HL-60 (cell line): Measurements from ENCODE around the gene CPNE2.
A peak's percentile ranks its signal among the peaks of the same experiment; 100 is the strongest.

Experiments used
- DNase-seq, 2 experiments: peaks; one replicate each; pipeline ENCODE4 v3.0.0-alpha.2; 2010 to 2020; ENCODE audit warnings: low read depth in 1 of 2, low spot score in 1 of 2
- H3K27ac ChIP-seq: fragments of 250-450 bp; sonication (Bioruptor Pico); replicated peaks from 2 replicates; pipeline ENCODE4 v1.5.1; 2020; ENCODE audit warnings: mild to moderate bottlenecking, moderate library complexity
- H3K27me3 ChIP-seq: fragments of 250-450 bp; sonication (Bioruptor Pico); 2 replicates; pipeline ENCODE4 v1.5.1; 2021; ENCODE audit warnings: mild to moderate bottlenecking, moderate library complexity; ENCODE audit not compliant: insufficient read depth, poor library complexity, severe bottlenecking
- H3K4me3 ChIP-seq: replicated peaks from 2 replicates; pipeline ENCODE4 v1.5.1; 2011; ENCODE audit warnings: mild to moderate bottlenecking, control low read depth, low read length; ENCODE audit not compliant: insufficient read depth
- GABPA ChIP-seq: IDR thresholded peaks from 2 replicates; pipeline ENCODE4 v1.6.1; 2012; ENCODE audit warnings: low read depth
- POLR2AphosphoS5 ChIP-seq: IDR thresholded peaks from 2 replicates; pipeline ENCODE4 v1.6.1; 2012; ENCODE audit warnings: low read depth
- REST ChIP-seq: IDR thresholded peaks from 2 replicates; pipeline ENCODE4 v1.6.1; 2012; ENCODE audit warnings: low read depth; ENCODE audit not compliant: insufficient replicate concordance
- SPI1 ChIP-seq: IDR thresholded peaks from 2 replicates; pipeline ENCODE4 v1.6.1; 2012; ENCODE audit warnings: low read depth, mild to moderate bottlenecking, borderline replicate concordance
- TF ChIP-seq, protein P1 (sequence below): IDR thresholded peaks from one replicate; pipeline ENCODE4 v1.5.1; 2011; ENCODE audit warnings: low read length, control low read depth, inconsistent platforms; ENCODE audit not compliant: insufficient read depth

The CPNE2 gene

DNA sequence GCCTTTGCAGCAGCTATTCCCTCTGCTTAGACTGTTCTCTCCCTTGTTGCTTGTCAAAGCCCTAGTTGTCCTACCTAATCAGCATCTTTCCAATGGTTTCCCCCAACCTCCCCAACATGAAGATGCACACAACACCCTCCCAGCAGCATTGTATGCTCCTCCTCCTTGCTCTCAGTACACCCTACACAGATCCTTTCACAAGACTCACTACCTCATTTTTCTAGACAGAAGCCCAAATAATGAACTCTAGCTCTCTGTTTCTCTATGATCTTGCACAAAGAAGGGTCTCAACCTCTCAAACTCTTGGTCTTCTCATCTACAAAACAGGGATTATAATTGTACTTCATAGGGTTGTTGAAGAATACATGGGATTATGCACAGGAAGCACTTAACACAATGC is 74.1 kb downstream of the CPNE2 start:
- no peak overlapping the region for H3K4me3 ChIP-seq
- peak in 1 of 2 experiments; percentile 28 for DNase-seq
- H3K27ac ChIP-seq: peak overlapping the region; percentile 70
- TF ChIP-seq SPI1: no peak; the same call in 1 of the 2 replicates
- no peak for TF ChIP-seq GABPA
- TF ChIP-seq REST: no peak
- TF ChIP-seq, protein P1, sequence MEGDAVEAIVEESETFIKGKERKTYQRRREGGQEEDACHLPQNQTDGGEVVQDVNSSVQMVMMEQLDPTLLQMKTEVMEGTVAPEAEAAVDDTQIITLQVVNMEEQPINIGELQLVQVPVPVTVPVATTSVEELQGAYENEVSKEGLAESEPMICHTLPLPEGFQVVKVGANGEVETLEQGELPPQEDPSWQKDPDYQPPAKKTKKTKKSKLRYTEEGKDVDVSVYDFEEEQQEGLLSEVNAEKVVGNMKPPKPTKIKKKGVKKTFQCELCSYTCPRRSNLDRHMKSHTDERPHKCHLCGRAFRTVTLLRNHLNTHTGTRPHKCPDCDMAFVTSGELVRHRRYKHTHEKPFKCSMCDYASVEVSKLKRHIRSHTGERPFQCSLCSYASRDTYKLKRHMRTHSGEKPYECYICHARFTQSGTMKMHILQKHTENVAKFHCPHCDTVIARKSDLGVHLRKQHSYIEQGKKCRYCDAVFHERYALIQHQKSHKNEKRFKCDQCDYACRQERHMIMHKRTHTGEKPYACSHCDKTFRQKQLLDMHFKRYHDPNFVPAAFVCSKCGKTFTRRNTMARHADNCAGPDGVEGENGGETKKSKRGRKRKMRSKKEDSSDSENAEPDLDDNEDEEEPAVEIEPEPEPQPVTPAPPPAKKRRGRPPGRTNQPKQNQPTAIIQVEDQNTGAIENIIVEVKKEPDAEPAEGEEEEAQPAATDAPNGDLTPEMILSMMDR: no peak
- no peak for TF ChIP-seq POLR2AphosphoS5
- H3K27me3 ChIP-seq: no peaks in the 10 kb centered on the region

DNA sequence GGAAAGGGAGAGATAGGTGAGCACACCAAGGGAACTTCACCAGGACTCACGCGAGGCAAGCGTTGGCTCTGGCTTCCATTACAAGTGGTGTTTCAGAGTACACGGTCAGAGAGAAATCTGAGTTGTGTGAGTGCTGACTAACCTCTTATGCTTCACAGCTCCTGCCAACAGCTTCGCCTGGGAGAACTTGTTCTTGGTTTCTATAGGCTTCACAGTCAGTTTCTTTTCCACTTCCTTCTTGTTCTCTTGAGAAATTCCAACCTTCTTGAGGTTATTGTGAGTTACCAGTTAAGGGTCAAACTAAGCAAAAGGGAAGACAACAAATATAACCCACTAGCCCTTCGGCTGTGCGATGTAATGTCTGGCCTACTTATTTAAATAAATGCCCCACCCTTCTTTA is 74.6 kb downstream of the CPNE2 start:
- Histone ChIP-seq H3K27ac (peak overlapping the region; percentile 70), H3K4me3 (no peak overlapping the region), H3K27me3 (no peaks in the 10 kb centered on the region)
- peak in 1 of 2 experiments; percentile 60 for DNase-seq
- TF ChIP-seq SPI1 (peak; percentile 73; the same call in 1 of the 2 replicates), POLR2AphosphoS5 (no peak), GABPA (no peak)

GRCh38 chr16:57167538-57167937 is 75.2 kb downstream of the CPNE2 start:
- DNase-seq: no peak
- TF ChIP-seq GABPA (no peak), REST (no peak), POLR2AphosphoS5 (no peak), SPI1 (no peak)
- TF ChIP-seq, protein P1: no peak
- H3K27me3 ChIP-seq: no peaks in the 10 kb centered on the region
- H3K4me3 ChIP-seq: no peak overlapping the region
- peak overlapping the region; percentile 70 for H3K27ac ChIP-seq

- DNase-seq: peak; percentile 52 to 69
- peak overlapping the region; percentile 70 for H3K27ac ChIP-seq
- TF ChIP-seq POLR2AphosphoS5 (no peak), GABPA (no peak), REST (no peak), SPI1 (peak; percentile 22; the same call in 1 of the 2 replicates)
- TF ChIP-seq, protein P1: peak; percentile 58
- H3K27me3 ChIP-seq: no peaks in the 10 kb centered on the region
- no peak overlapping the region for H3K4me3 ChIP-seq
Observed at GRCh38 chr16:57167953-57168352, 75.6 kb downstream of the CPNE2 start.
